ENCODE data around the gene UTF1.
"Not testable (repeated sequence)": the region's sequence is repeated elsewhere in the genome, so short reads cannot be mapped to it uniquely, and the experiment has no call there.

UTF1 gene

GRCh38 chr10:133265052-133265451, 35.0 kb downstream of the UTF1 start:
- DNase-seq (ENCODE audit: low read depth in 2 of 2) = not testable (repeated sequence)

GRCh38 chr10:133266056-133266795, 36.2 kb downstream of the UTF1 start:
- no peak for DNase-seq (ENCODE audit: low read depth in 2 of 2)

GRCh38 chr10:133267293-133267692, 37.3 kb downstream of the UTF1 start:
- DNase-seq (ENCODE audit: low read depth in 2 of 2) = no peak

- no peak for DNase-seq (ENCODE audit: low read depth in 2 of 2)
These were observed 37.8 kb downstream of the UTF1 start for GRCh38 chr10:133267829-133268228.

GRCh38 chr10:133268532-133268931, 38.5 kb downstream of the UTF1 start:
- DNase-seq (ENCODE audit: low read depth in 2 of 2) = no peak

- DNase-seq (ENCODE audit: low read depth in 2 of 2) = no peak
These were observed 39.4 kb downstream of the UTF1 start for GRCh38 chr10:133269367-133269766.

GRCh38 chr10:133270204-133270603, 40.2 kb downstream of the UTF1 start:
- no peak for DNase-seq (ENCODE audit: low read depth in 2 of 2)

- no peak for DNase-seq (ENCODE audit: low read depth in 2 of 2)
These were observed 40.8 kb downstream of the UTF1 start for GRCh38 chr10:133270773-133271297.

GRCh38 chr10:133271521-133272300, 41.7 kb downstream of the UTF1 start:
- DNase-seq (ENCODE audit: low read depth in 2 of 2) = no peak

GRCh38 chr10:133272301-133272963, 42.4 kb downstream of the UTF1 start:
- DNase-seq (ENCODE audit: low read depth in 2 of 2) = no peak

- no peak for DNase-seq (ENCODE audit: low read depth in 2 of 2)
These were observed 43.0 kb downstream of the UTF1 start for GRCh38 chr10:133272964-133273420.

GRCh38 chr10:133273534-133274143, 43.6 kb downstream of the UTF1 start:
- no peak for DNase-seq (ENCODE audit: low read depth in 2 of 2)

- no peak for DNase-seq (ENCODE audit: low read depth in 2 of 2)
These were observed 45.0 kb downstream of the UTF1 start for GRCh38 chr10:133274751-133275683.

GRCh38 chr10:133275684-133276092, 45.7 kb downstream of the UTF1 start:
- no peak for DNase-seq (ENCODE audit: low read depth in 2 of 2)

GRCh38 chr10:133276100-133276434, 46.0 kb downstream of the UTF1 start:
- DNase-seq (ENCODE audit: low read depth in 2 of 2) = no peak

- DNase-seq (ENCODE audit: low read depth in 2 of 2) = no peak
These were observed 46.6 kb downstream of the UTF1 start, which contains the start of gene ADAM8 for GRCh38 chr10:133276435-133277201. ADAM8 (minus strand) TSS chr10:133276868; CDS start chr10:133276817, 51 bp downstream.

- DNase-seq (ENCODE audit: low read depth in 2 of 2) = no peak
These were observed 47.4 kb downstream of the UTF1 start for GRCh38 chr10:133277277-133277992.

GRCh38 chr10:133277993-133278576, 48.1 kb downstream of the UTF1 start:
- DNase-seq (ENCODE audit: low read depth in 2 of 2) = no peak

Measured in fibroblast of skin of left biceps (primary cell).